Prostate gland (tissue), 2 donors: ENCODE results near the gene SNED1. TPM values are rescaled to one million over a fixed set of nuclear protein-coding genes. Genes with fewer than 3 reads are reported as not detected.

Experiments used
- DNase-seq: peaks from one replicate; pipeline ENCODE4 v3.0.0-alpha.2; 2019; ENCODE audit warnings: low spot score
- H3K27ac ChIP-seq, 2 donors: fragments of 200-600 bp; sonication (generic); 2 replicates each; pipeline ENCODE4 v1.5.1; 2017 to 2019
- H3K27me3 ChIP-seq: fragments of 200-600 bp; sonication (generic); replicated peaks from 2 replicates; pipeline ENCODE4 v1.5.1; 2019; ENCODE audit not compliant: insufficient read depth
- H3K36me3 ChIP-seq, 2 donors: fragments of 200-600 bp; sonication (generic); 1 replicate in 1 of 2; 2 replicates in 1 of 2; pipeline versions ENCODE4 v1.5.1 to v1.8.1; 2017 to 2019
- H3K4me1 ChIP-seq: fragments of 200-600 bp; sonication (generic); replicated peaks from 2 replicates; pipeline ENCODE4 v1.5.1; 2019
- H3K4me3 ChIP-seq, 2 donors: fragments of 200-600 bp; sonication (generic); 2 replicates each; pipeline ENCODE4 v1.5.1; 2017 to 2019
- H3K9me3 ChIP-seq: fragments of 200-600 bp; sonication (generic); 2 replicates; pipeline ENCODE4 v1.5.1; 2017
- POLR2A ChIP-seq: fragments of 450-650 bp; IDR thresholded peaks from one replicate; pipeline ENCODE4 v1.6.1; 2016; ENCODE audit warnings: antibody characterized with exemption, mild to moderate bottlenecking
- POLR2AphosphoS5 ChIP-seq: sonication (generic); formaldehyde crosslinking; IDR thresholded peaks from one replicate; pipeline ENCODE4 v1.6.1; 2017; ENCODE audit warnings: antibody characterized with exemption
- WGBS: methylation state at CpG from one replicate; pipeline ENCODE4 v1.1.5; 2018; 5-methylcytosine and 5-hydroxymethylcytosine counted together
- intact Hi-C: fragments of 100-400 bp; cut with DNase I; formaldehyde crosslinking; loops from one replicate; pipeline ENCODE4 v1.14.2; 2022
- total RNA-seq, 2 donors: library from RNA; depleted of rRNA; stranded (reverse); fragments of >200 nt; gene quantifications; one replicate each; pipeline ENCODE4 v1.1.0, GENCODE V29; 2016
- TF ChIP-seq, protein P1 (sequence below), 4 experiments: fragments of 200-600 bp in 2 of 4; fragments of 450-650 bp in 2 of 4; sonication (generic) in 2 of 4; IDR thresholded peaks; 1 replicate in 3 of 4; 2 replicates in 1 of 4; pipeline ENCODE4 v1.5.1; 2016 to 2019; ENCODE audit warnings: antibody characterized with exemption in 4 of 4, mild to moderate bottlenecking in 2 of 4, moderate library complexity in 2 of 4

SNED1 gene
- total RNA-seq, 2 donors from 2014 or later = 32.0 to 115 TPM

DNA sequence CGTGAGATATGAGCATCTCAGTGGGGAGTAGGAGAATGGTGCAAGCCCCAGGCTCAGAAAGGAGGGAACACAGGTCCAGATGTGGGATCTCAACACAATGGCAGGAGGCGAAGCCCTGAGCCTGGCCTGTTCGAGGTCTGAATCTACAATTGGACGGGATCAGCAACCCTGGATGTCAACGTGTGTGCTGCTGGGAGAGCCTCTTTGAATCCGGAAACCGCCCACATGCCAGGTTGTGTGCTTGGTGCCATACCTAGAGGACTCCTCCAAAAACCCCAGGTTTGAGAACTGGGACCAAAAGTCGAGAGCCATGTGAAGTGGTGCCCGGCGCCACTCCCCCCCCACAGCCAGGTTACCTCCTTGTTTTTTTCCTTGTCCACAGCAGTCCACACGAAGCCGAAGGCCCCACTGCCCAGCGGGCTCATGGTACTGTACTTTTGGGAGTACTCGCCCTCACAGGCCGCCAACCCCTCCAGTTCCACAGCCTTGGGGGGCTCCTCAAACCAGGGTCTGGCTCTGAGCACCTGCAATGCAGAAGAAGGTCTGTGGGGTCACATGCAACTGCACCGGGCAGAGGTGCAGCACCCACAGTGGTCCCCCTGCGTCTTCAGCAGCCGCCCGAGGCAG lies 124.1 kb downstream of the SNED1 start:
- no peaks in the 10 kb centered on the region for H3K9me3 ChIP-seq
- no peak overlapping the region for H3K4me3 ChIP-seq
- peaks cover 4% of the 10 kb centered on the region for H3K4me1 ChIP-seq
- DNase-seq = no peak
- TF ChIP-seq POLR2A (no peak), POLR2AphosphoS5 (no peak)
- TF ChIP-seq, protein P1, sequence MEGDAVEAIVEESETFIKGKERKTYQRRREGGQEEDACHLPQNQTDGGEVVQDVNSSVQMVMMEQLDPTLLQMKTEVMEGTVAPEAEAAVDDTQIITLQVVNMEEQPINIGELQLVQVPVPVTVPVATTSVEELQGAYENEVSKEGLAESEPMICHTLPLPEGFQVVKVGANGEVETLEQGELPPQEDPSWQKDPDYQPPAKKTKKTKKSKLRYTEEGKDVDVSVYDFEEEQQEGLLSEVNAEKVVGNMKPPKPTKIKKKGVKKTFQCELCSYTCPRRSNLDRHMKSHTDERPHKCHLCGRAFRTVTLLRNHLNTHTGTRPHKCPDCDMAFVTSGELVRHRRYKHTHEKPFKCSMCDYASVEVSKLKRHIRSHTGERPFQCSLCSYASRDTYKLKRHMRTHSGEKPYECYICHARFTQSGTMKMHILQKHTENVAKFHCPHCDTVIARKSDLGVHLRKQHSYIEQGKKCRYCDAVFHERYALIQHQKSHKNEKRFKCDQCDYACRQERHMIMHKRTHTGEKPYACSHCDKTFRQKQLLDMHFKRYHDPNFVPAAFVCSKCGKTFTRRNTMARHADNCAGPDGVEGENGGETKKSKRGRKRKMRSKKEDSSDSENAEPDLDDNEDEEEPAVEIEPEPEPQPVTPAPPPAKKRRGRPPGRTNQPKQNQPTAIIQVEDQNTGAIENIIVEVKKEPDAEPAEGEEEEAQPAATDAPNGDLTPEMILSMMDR (IDR thresholded peaks at IDR 0.05) = no peak
- H3K27me3 ChIP-seq = no peaks in the 10 kb centered on the region
- H3K36me3 ChIP-seq = no peaks in the 10 kb centered on the region
- no peak overlapping the region for H3K27ac ChIP-seq
- intact Hi-C loops = no loop called here
- 91% methylated on average over 18 of the region's 19 CpGs for WGBS

DNA sequence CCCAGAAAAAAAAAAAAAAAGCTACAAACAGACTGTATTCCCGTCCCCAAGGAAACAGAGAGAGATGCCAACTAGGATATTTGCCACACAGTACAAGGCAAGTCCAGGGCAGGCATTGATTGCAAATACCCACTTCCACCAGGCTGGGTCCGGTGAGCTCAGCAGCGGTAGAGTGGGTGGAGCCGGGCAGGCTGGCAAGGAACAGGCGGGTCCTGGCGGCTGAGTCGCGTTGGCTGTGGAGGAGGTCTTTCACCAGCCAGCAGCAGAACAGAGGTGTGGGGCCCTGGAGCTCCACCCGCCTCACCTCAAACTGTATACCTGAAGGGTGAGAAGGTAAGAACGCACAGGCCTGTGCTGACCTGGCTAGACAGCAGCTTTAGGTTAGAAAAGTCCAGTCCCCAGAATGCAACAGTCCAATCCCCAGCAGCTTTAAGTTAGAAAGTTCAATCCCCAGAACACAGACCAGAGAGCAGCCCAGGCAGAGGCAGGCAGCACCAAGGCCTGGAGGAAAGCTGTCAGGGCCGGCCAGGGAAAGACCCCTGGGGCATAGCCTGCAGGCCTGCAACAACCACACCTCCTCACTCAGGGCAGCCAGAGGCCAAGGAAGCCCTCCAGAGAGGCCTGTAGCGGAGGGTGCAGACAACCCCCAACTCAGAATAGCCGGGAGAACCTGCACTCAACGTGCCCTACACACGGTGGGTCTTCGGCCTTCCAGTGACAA lies 125.6 kb downstream of the SNED1 start:
- H3K27me3 ChIP-seq = no peaks in the 10 kb centered on the region
- intact Hi-C loops = no loop called here
- H3K36me3 ChIP-seq = no peaks in the 10 kb centered on the region
- 59% methylated on average over 16 of the region's 16 CpGs for WGBS
- H3K9me3 ChIP-seq = no peaks in the 10 kb centered on the region
- peak overlapping the region; percentile 44 to 52 for H3K27ac ChIP-seq
- peaks cover 4% of the 10 kb centered on the region for H3K4me1 ChIP-seq
- peak; percentile 88 for DNase-seq
- TF ChIP-seq POLR2A (no peak), POLR2AphosphoS5 (peak; percentile 84)
- TF ChIP-seq, protein P1 (IDR thresholded peaks at IDR 0.05) = peak in 1 of 4 experiments; percentile 28
- H3K4me3 ChIP-seq = no peak overlapping the region

DNA sequence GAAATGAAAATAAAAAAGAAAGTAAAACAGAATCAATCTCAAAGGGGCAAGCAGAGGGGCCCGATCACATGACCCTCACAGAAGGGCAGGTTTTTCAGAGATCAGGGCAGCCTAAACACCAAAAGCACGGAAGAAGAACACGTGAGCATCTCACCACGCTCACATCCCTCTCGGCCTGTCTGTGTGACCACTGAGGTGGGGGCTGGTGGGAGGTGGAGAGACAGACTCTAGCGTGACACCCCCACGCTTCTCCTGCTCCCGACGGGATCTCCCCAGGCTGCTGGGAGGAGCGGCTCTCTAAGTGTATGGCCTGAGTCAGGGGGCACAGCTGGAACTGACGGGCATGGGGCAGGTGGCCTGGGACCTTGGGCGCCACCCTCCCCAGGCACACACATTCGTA lies 127.2 kb downstream of the SNED1 start:
- H3K27me3 ChIP-seq = no peaks in the 10 kb centered on the region
- 94% methylated on average over 13 of the region's 13 CpGs for WGBS
- H3K9me3 ChIP-seq = no peaks in the 10 kb centered on the region
- no peak for DNase-seq
- intact Hi-C loops = no loop called here
- H3K4me1 ChIP-seq = peaks cover 4% of the 10 kb centered on the region
- H3K4me3 ChIP-seq = no peak overlapping the region
- peak overlapping the region in 1 of 2 donors; percentile 43 for H3K27ac ChIP-seq
- H3K36me3 ChIP-seq = no peaks in the 10 kb centered on the region
- TF ChIP-seq POLR2AphosphoS5 = no peak
- no peak for TF ChIP-seq POLR2A
- TF ChIP-seq, protein P1 (IDR thresholded peaks at IDR 0.05) = no peak

DNA sequence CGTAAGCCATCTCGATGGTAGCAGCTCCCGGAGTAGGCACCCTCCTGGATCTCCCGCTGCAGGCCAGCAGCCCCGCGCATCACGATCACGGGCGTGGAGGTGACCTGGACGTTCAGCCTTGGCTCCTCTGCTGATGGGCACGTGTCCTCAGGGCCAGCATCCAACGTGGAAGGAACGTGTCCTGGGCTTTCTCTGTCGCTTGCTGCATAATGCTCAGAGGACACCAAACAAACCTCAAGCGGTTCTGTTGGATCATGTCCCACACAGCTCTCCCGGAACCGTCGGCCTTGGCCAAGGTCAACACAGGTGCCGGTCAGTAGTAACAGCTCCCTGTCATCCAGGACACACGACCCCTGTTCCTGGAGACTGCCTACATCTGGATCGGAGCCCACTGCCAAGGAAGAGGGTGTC lies 127.8 kb downstream of the SNED1 start:
- Histone ChIP-seq H3K4me3 (no peak overlapping the region), H3K27me3 (no peaks in the 10 kb centered on the region), H3K9me3 (no peaks in the 10 kb centered on the region), H3K4me1 (peaks cover 4% of the 10 kb centered on the region), H3K36me3 (no peaks in the 10 kb centered on the region), H3K27ac (peak overlapping the region in 1 of 2 donors; percentile 43)
- no peak for DNase-seq
- peak; percentile 14 for TF ChIP-seq POLR2AphosphoS5
- TF ChIP-seq, protein P1 (IDR thresholded peaks at IDR 0.05) = no peak
- 76% methylated on average over 21 of the region's 21 CpGs for whole genome bisulfite sequencing
- intact Hi-C loops = no loop called here

DNA sequence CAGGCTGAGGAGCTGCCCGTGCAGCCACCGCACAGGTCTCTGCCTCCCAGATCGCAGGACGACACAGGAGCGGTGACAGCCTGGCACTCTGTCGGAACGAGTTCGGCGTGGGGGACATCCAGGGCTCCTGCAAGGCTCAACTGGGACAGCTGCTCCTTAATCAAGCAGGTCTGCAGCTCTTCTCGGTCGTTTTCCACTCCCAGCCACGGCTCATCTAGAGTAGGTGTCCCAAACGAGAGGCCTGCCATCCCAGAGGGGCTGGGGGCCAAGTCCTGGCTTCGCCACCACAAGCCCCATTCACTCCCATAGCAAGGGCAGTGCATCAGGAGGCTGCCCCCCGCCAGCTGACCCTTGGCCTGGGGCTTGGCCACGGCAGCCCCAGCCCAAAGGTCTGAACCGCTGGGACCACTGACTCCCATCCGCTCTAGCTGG lies 128.4 kb downstream of the SNED1 start:
- DNase-seq = no peak
- H3K27ac ChIP-seq = peak overlapping the region in 1 of 2 donors; percentile 43
- no peaks in the 10 kb centered on the region for H3K27me3 ChIP-seq
- H3K4me3 ChIP-seq = no peak overlapping the region
- 93% methylated on average over 18 of the region's 18 CpGs for WGBS
- no peaks in the 10 kb centered on the region for H3K36me3 ChIP-seq
- intact Hi-C loops = no loop called here
- no peak for TF ChIP-seq POLR2AphosphoS5
- TF ChIP-seq, protein P1 (IDR thresholded peaks at IDR 0.05) = no peak
- no peak for TF ChIP-seq POLR2A
- H3K9me3 ChIP-seq = no peaks in the 10 kb centered on the region
- H3K4me1 ChIP-seq = peaks cover 4% of the 10 kb centered on the region
